Stimulated activated naive B cell treated with anti-CD40 and anti-IgM and Interleukin-4, amounts not matched to agents 10 μg/mL and 1 μg/mL and 100 μg/mL, for 72 hours (primary cell): Measurements from ENCODE around the gene ADIPOR2.
"Not testable (repeated sequence)": the region's sequence is repeated elsewhere in the genome, so short reads cannot be mapped to it uniquely, and the experiment has no call there.

ENCODE experiments used
- ATAC-seq, 2 donors: fragments of 150-1000 bp; cut with Tn5 transposase; replicated peaks; 2 replicates each; pipeline ENCODE4 v1.10.0; 2021; ENCODE audit warnings: moderate library complexity in 1 of 2
- DNase-seq: peaks from one replicate; pipeline ENCODE4 v3.0.0; 2021
- H3K27ac Mint-ChIP-seq: one replicate; pipeline ENCODE4 v1.8.0; 2022; ENCODE audit warnings: mild to moderate bottlenecking, mixed read lengths
- H3K27me3 Mint-ChIP-seq, 2 donors: one replicate each; pipeline ENCODE4 v1.8.0; 2022; ENCODE audit warnings: mixed read lengths in 2 of 2
- H3K36me3 Mint-ChIP-seq, 2 donors: one replicate each; pipeline ENCODE4 v1.8.0; 2022; ENCODE audit warnings: mixed read lengths in 2 of 2, mild to moderate bottlenecking in 1 of 2
- H3K4me1 Mint-ChIP-seq, 2 donors: one replicate each; pipeline ENCODE4 v1.8.0; 2022; ENCODE audit warnings: mixed read lengths in 2 of 2, mild to moderate bottlenecking in 1 of 2
- H3K4me3 Mint-ChIP-seq, 2 donors: one replicate each; pipeline ENCODE4 v1.8.0; 2022; ENCODE audit warnings: mild to moderate bottlenecking in 2 of 2, mixed read lengths in 2 of 2, moderate library complexity in 1 of 2
- H3K9me3 Mint-ChIP-seq, 2 donors: one replicate each; pipeline ENCODE4 v1.8.0; 2022; ENCODE audit warnings: mixed read lengths in 2 of 2, mild to moderate bottlenecking in 1 of 2

Gene ADIPOR2

GRCh38 chr12:1815108-1815507, 124.2 kb downstream of the ADIPOR2 start:
- Mint-ChIP-seq H3K36me3 (no peaks in the 10 kb centered on the region), H3K27ac (no peak overlapping the region), H3K4me3 (no peak overlapping the region), H3K4me1 (peaks cover 2 to 7% of the 10 kb centered on the region in 2 donors), H3K9me3 (no peaks in the 10 kb centered on the region), H3K27me3 (peaks cover 31 to 45% of the 10 kb centered on the region in 2 donors)
- ATAC-seq (no peak), DNase-seq (no peak)

GRCh38 chr12:1815814-1816729, 125.2 kb downstream of the ADIPOR2 start:
- H3K9me3 Mint-ChIP-seq = no peaks in the 10 kb centered on the region
- no peak overlapping the region for H3K4me3 Mint-ChIP-seq
- H3K4me1 Mint-ChIP-seq = peaks cover 2 to 5% of the 10 kb centered on the region in 2 donors
- H3K27ac Mint-ChIP-seq = no peak overlapping the region
- no peak for ATAC-seq
- no peaks in the 10 kb centered on the region for H3K36me3 Mint-ChIP-seq
- no peak for DNase-seq
- peaks cover 33 to 45% of the 10 kb centered on the region in 2 donors for H3K27me3 Mint-ChIP-seq

GRCh38 chr12:1816730-1817348, 126.0 kb downstream of the ADIPOR2 start:
- Mint-ChIP-seq H3K4me1 (peaks cover 2 to 5% of the 10 kb centered on the region in 2 donors), H3K27me3 (peaks cover 41 to 46% of the 10 kb centered on the region in 2 donors), H3K4me3 (no peak overlapping the region), H3K9me3 (no peaks in the 10 kb centered on the region), H3K36me3 (no peaks in the 10 kb centered on the region), H3K27ac (no peak overlapping the region)
- ATAC-seq (no peak), DNase-seq (no peak)

- not testable (repeated sequence) for H3K4me1 Mint-ChIP-seq, H3K27ac Mint-ChIP-seq, ATAC-seq, H3K4me3 Mint-ChIP-seq, DNase-seq, H3K36me3 Mint-ChIP-seq, H3K9me3 Mint-ChIP-seq
- H3K27me3 Mint-ChIP-seq = peaks cover 52 to 57% of the 10 kb centered on the region in 2 donors
Observed at GRCh38 chr12:1817928-1818327, 127.1 kb downstream of the ADIPOR2 start.

GRCh38 chr12:1819050-1819449, 128.2 kb downstream of the ADIPOR2 start:
- DNase-seq = no peak
- Mint-ChIP-seq H3K4me3 (no peak overlapping the region), H3K4me1 (peaks cover 5% of the 10 kb centered on the region in 2 donors), H3K27ac (no peak overlapping the region), H3K27me3 (peaks cover 56 to 61% of the 10 kb centered on the region in 2 donors), H3K9me3 (no peaks in the 10 kb centered on the region), H3K36me3 (no peaks in the 10 kb centered on the region)
- no peak for ATAC-seq

GRCh38 chr12:1819571-1819970, 128.7 kb downstream of the ADIPOR2 start:
- ATAC-seq (no peak), DNase-seq (no peak)
- no peak overlapping the region for H3K4me3 Mint-ChIP-seq
- peaks cover 5% of the 10 kb centered on the region in 2 donors for H3K4me1 Mint-ChIP-seq
- no peak overlapping the region for H3K27ac Mint-ChIP-seq
- no peaks in the 10 kb centered on the region for H3K9me3 Mint-ChIP-seq
- H3K27me3 Mint-ChIP-seq = peaks cover 53 to 61% of the 10 kb centered on the region in 2 donors
- H3K36me3 Mint-ChIP-seq = no peaks in the 10 kb centered on the region

GRCh38 chr12:1820191-1820895, 129.5 kb downstream of the ADIPOR2 start, which contains the start of gene LRTM2:
LRTM2 (plus strand) TSS chr12:1820565; CDS start chr12:1828149, 7,584 bp downstream.
- Mint-ChIP-seq H3K27ac (no peak within 1 kb of the TSS), H3K4me1 (peaks cover 5% of the 10 kb centered on the region in 2 donors), H3K36me3 (no peaks in the 10 kb centered on the region), H3K9me3 (no peaks in the 10 kb centered on the region), H3K27me3 (peaks cover 50 to 61% of the 10 kb centered on the region in 2 donors), H3K4me3 (no peak within 1 kb of the TSS)
- no peak for DNase-seq
- ATAC-seq = no peak

- Mint-ChIP-seq H3K4me1 (peaks cover 5% of the 10 kb centered on the region in 2 donors), H3K36me3 (no peaks in the 10 kb centered on the region), H3K4me3 (no peak overlapping the region), H3K27me3 (peaks cover 50 to 57% of the 10 kb centered on the region in 2 donors), H3K27ac (no peak overlapping the region), H3K9me3 (no peaks in the 10 kb centered on the region)
- ATAC-seq = no peak
- no peak for DNase-seq
Observed at GRCh38 chr12:1820896-1821291, 130.0 kb downstream of the ADIPOR2 start.

- Mint-ChIP-seq H3K27ac (no peak overlapping the region), H3K9me3 (no peaks in the 10 kb centered on the region), H3K27me3 (peaks cover 46 to 51% of the 10 kb centered on the region in 2 donors), H3K36me3 (no peaks in the 10 kb centered on the region), H3K4me3 (no peak overlapping the region), H3K4me1 (peaks cover 5% of the 10 kb centered on the region in 2 donors)
- ATAC-seq = no peak
- no peak for DNase-seq
Observed at GRCh38 chr12:1821805-1822204, 130.9 kb downstream of the ADIPOR2 start.

- Mint-ChIP-seq H3K27ac (no peak overlapping the region), H3K27me3 (peaks cover 50 to 51% of the 10 kb centered on the region in 2 donors), H3K4me1 (peaks cover 5 to 7% of the 10 kb centered on the region in 2 donors), H3K36me3 (no peaks in the 10 kb centered on the region), H3K9me3 (no peaks in the 10 kb centered on the region), H3K4me3 (no peak overlapping the region)
- ATAC-seq = no peak
- no peak for DNase-seq
Observed at GRCh38 chr12:1822699-1823098, 131.8 kb downstream of the ADIPOR2 start.

- Mint-ChIP-seq H3K9me3 (no peaks in the 10 kb centered on the region), H3K36me3 (no peaks in the 10 kb centered on the region), H3K4me1 (peaks cover 5 to 7% of the 10 kb centered on the region in 2 donors), H3K4me3 (no peak overlapping the region), H3K27me3 (peaks cover 50 to 52% of the 10 kb centered on the region in 2 donors), H3K27ac (no peak overlapping the region)
- ATAC-seq = no peak
- no peak for DNase-seq
Observed at GRCh38 chr12:1823237-1823636, 132.4 kb downstream of the ADIPOR2 start.

GRCh38 chr12:1825382-1826102, 134.7 kb downstream of the ADIPOR2 start:
- DNase-seq = no peak
- H3K4me1 Mint-ChIP-seq = peaks cover 1 to 5% of the 10 kb centered on the region in 2 donors
- no peak for ATAC-seq
- H3K27me3 Mint-ChIP-seq = peaks cover 45 to 55% of the 10 kb centered on the region in 2 donors
- H3K9me3 Mint-ChIP-seq = no peaks in the 10 kb centered on the region
- H3K4me3 Mint-ChIP-seq = no peak overlapping the region
- H3K27ac Mint-ChIP-seq = no peak overlapping the region
- H3K36me3 Mint-ChIP-seq = no peaks in the 10 kb centered on the region

- DNase-seq (no peak), ATAC-seq (no peak)
- no peaks in the 10 kb centered on the region for H3K9me3 Mint-ChIP-seq
- H3K36me3 Mint-ChIP-seq = no peaks in the 10 kb centered on the region
- H3K27ac Mint-ChIP-seq = no peak overlapping the region
- H3K4me1 Mint-ChIP-seq = peaks cover 8 to 10% of the 10 kb centered on the region in 2 donors
- H3K4me3 Mint-ChIP-seq = no peak overlapping the region
- H3K27me3 Mint-ChIP-seq = peaks cover 45 to 55% of the 10 kb centered on the region in 2 donors
Observed at GRCh38 chr12:1826401-1826800, 135.5 kb downstream of the ADIPOR2 start.
